ENCODE measurements around the gene TANK. TPM values are rescaled to one million over a fixed set of nuclear protein-coding genes. Genes with fewer than 3 reads are reported as not detected.

The TANK gene
- total RNA-seq, 1 experiment from 2014 or later: 24.5 TPM

GRCh38 chr2:161141033-161141432 lies 19.2 kb upstream of the TANK start (continued):
- no peak for TF ChIP-seq CREB1 (CRISPR knock-in tag; IDR thresholded peaks at IDR 0.05)
- no peak for TF ChIP-seq ZNF416 (CRISPR knock-in tag; IDR thresholded peaks at IDR 0.05)

- peaks cover 34% of the 10 kb centered on the region for H3K36me3 Mint-ChIP-seq
- CTCF ChIA-PET: no interaction called here
- DNase-seq (ENCODE audit: low spot score) (no peak), ATAC-seq (no peak)
- TF ChIP-seq ZNF423 (CRISPR knock-in tag; IDR thresholded peaks at IDR 0.05) (no peak), FOXK1 (CRISPR knock-in tag; IDR thresholded peaks at IDR 0.05) (no peak), ZNF532 (CRISPR knock-in tag; IDR thresholded peaks at IDR 0.05; ENCODE audit: borderline replicate concordance) (no peak), TEAD1 (CRISPR knock-in tag; IDR thresholded peaks at IDR 0.05) (no peak)
- no peak overlapping the region for H3K27ac Mint-ChIP-seq
- H3K9me3 Mint-ChIP-seq: peaks cover 65% of the 10 kb centered on the region
- H3K4me1 Mint-ChIP-seq: no peaks in the 10 kb centered on the region
- no peak overlapping the region for H3K4me3 Mint-ChIP-seq
- POLR2A ChIA-PET: no interaction called here
- H3K27me3 Mint-ChIP-seq (ENCODE audit: low read depth): no peaks in the 10 kb centered on the region
Measured at GRCh38 chr2:161146209-161146775, 13.9 kb upstream of the TANK start.

GRCh38 chr2:161146996-161147395 lies 13.2 kb upstream of the TANK start:
- DNase-seq (ENCODE audit: low spot score) (no peak), ATAC-seq (no peak; the same call in 1 of the 2 replicates)
- ChIA-PET CTCF (no interaction called here), POLR2A (no interaction called here)
- peaks cover 69% of the 10 kb centered on the region for H3K9me3 Mint-ChIP-seq
- no peaks in the 10 kb centered on the region for H3K27me3 Mint-ChIP-seq (ENCODE audit: low read depth)
- no peak overlapping the region for H3K27ac Mint-ChIP-seq
- H3K4me1 Mint-ChIP-seq: no peaks in the 10 kb centered on the region
- H3K4me3 Mint-ChIP-seq: no peak overlapping the region
- H3K36me3 Mint-ChIP-seq: peaks cover 34% of the 10 kb centered on the region
- no peak for TF ChIP-seq ZNF121 (CRISPR knock-in tag; IDR thresholded peaks at IDR 0.05)
- TF ChIP-seq TCF7 (CRISPR knock-in tag; IDR thresholded peaks at IDR 0.05; ENCODE audit: low read depth): no peak
- no peak for TF ChIP-seq MYBL2 (CRISPR knock-in tag; IDR thresholded peaks at IDR 0.05)
- TF ChIP-seq ZNF281 (CRISPR knock-in tag; IDR thresholded peaks at IDR 0.05): no peak
- no peak for TF ChIP-seq NFATC4 (CRISPR knock-in tag; IDR thresholded peaks at IDR 0.05)
- no peak for TF ChIP-seq CDX4 (CRISPR knock-in tag; IDR thresholded peaks at IDR 0.05; ENCODE audit: borderline replicate concordance)
- TF ChIP-seq ZNF416 (CRISPR knock-in tag; IDR thresholded peaks at IDR 0.05): no peak
- TF ChIP-seq MLX (CRISPR knock-in tag; IDR thresholded peaks at IDR 0.05): no peak
- TF ChIP-seq ZNF425 (CRISPR knock-in tag; conservative IDR thresholded peaks at IDR 0.05): no peak
- TF ChIP-seq KAT7 (CRISPR knock-in tag; IDR thresholded peaks at IDR 0.05; ENCODE audit: borderline replicate concordance): no peak
- no peak for TF ChIP-seq E2F1 (CRISPR knock-in tag; IDR thresholded peaks at IDR 0.05)

Data from WTC11 (cell line).